Embryonic facial prominence (tissue), 1 donor: ENCODE results near the gene NBAS.

Experiments
- DNase-seq: peaks from one replicate; pipeline ENCODE4 v3.0.0-alpha.2; 2016; ENCODE audit errors: extremely low spot score

Gene NBAS

GRCh38 chr2:15168116-15168515 lies 393.0 kb downstream of the NBAS start:
- no peak for DNase-seq

DNA sequence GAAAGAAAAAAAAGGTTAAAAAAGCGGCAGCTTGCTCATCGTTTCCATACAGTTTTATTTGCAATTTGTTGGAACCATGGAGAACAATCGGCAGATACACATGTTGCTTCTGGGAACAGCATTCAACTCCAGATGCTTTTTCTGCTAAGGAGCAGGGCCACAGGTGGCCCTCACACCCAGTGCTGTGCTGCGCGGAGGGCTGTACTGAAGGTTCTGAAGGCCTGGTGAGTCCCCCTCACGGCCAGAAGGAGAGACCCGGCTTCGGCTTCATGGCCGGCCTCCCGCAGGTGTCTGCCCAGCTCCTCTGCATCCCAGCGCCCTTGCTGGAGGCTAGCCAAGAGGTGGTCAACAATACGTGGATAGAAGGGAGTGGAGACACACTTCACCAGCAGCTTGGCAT lies 394.3 kb downstream of the NBAS start:
- no peak for DNase-seq

GRCh38 chr2:15163326-15163725 lies 397.8 kb downstream of the NBAS start:
- no peak for DNase-seq

GRCh38 chr2:15162620-15163019 lies 398.5 kb downstream of the NBAS start:
- no peak for DNase-seq

DNA sequence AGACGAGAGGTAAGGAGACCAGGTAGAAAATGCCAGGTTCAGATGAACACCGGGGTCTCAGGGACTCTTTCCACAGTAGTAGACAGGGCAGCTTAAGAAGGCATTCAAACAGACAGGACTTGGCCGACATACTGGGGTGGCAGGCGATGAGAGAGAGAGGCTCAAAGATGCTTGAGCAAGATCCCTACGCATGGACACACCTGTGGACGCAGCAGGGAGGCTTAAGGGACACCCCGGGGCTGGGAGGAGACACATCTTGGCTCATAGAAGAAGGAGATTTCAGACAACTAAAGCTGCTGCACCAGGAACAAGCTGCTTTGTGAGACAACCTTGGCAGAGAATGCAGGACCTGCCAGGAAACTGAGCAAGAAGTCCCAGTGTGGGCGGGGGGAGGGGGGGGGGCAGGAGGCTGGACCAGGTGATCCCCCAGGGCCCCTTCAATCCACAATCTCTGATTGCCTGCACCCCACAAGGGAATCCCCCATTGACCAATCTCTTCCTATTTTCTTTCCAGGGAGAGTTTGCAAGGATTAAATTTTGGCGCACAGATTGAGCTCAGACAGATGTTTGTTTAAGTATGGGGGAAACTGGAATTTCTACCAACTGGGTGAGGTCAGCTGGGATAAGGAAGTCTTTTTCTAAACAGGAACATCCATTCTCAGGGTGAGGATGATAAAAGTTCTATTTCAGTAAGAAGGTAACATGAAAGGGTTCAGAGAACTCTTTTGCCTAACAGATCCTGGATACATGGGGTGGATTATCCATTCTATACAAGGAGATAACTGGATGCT lies 400.7 kb downstream of the NBAS start:
- no peak for DNase-seq

GRCh38 chr2:15159751-15160177 lies 401.4 kb downstream of the NBAS start:
- DNase-seq = no peak

DNA sequence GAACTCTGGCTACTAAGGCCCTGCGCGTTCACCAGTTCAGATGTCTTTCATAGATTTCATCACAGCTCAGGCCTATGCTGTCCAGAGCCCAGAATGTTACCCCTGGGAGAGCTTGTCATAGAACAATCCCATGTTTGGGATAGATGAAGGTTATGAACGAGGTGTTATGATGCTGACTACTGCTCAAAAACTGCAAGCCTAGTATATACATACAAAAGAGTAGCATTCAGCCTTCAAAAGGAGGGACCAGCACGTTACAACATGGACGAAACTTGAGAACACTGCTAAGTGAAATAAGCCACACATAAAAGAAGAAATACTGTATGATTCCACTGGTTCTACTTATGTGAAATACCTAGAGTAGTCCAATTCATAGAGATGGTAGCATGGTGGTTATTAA lies 401.9 kb downstream of the NBAS start:
- no peak for DNase-seq

- no peak for DNase-seq
Measured at GRCh38 chr2:15158532-15158931, 402.6 kb downstream of the NBAS start.

GRCh38 chr2:15158100-15158499 lies 403.0 kb downstream of the NBAS start:
- no peak for DNase-seq

- no peak for DNase-seq
Measured at GRCh38 chr2:15155959-15156574, 405.1 kb downstream of the NBAS start.

DNA sequence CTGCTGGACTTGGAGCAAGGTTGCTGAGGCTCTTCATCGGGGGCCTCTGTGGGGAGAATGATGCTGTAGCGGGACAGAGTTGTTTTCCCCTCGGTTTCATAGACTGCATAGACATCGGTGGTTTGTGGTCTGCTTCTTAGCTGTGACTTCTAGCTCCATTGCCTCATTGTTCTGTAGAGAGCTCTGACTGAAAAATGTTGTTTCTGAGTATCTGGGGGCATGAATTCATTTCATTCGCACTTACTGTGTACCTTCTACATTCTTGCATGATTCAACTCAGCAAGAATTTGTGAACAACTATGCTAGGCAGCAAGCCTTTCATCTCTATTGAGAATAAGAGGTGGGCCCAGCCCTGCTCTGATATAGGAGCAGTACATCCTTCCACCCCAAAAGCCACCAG lies 406.8 kb downstream of the NBAS start:
- no peak for DNase-seq

DNA sequence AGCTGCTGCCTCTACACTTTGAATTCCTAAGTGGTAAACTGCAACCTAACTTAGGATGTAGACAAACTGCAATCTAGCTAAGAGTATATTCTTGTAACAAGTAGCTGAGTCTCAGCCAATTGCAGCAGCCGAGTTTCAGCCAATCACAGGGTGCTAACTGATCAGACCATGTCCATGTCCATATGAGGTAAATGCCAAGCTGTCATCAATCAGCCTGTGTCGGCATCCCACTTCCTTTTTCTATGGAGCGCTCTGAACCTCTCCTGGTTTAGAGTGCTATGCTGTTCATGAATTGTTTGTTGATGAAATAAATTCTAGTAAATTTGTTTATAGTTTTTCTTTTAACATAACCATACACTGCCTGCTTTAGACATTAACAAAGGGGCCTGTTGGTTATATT lies 408.8 kb downstream of the NBAS start:
- DNase-seq = no peak

DNA sequence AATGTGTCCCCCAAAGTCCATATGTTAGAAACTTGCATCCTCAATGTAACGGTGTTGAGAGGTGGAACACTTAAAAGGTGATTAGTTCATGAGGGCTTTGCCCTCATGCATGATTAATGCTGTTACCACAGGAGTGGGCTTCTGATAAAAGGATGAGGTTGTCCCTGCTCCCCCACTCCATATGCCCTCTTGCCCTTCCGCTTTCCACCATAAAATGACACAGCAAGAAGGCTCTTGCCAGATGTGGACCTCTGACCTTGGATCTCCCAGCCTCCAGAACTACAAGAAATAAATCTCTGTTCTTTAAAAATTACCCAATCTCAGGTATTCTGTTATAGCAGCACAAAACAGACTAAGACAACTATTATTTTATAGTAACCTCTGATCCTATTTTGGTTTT lies 412.1 kb downstream of the NBAS start:
- no peak for DNase-seq

GRCh38 chr2:15147591-15147990 lies 413.5 kb downstream of the NBAS start:
- DNase-seq = no peak

GRCh38 chr2:15146960-15147359 lies 414.2 kb downstream of the NBAS start:
- DNase-seq = no peak

DNA sequence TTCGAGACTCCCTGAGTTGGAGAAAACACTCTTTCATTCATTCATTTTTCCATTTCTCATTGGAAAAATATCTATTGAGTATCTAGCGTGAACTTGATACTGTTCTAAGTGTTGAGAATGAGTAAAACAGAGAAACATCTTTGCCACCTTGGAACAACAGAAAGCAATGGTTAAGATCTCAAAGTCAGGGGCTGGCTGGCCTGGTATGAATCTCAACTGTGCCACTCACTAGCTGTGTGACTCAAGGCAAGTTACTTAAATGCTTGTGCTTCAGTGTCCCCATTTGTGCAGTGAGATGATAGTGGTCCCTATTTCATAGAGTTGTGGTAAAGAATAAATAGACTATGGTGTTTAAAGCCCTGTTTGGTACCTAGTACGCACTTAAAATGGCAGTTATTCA lies 415.2 kb downstream of the NBAS start:
- no peak for DNase-seq

GRCh38 chr2:15145046-15145817 lies 415.9 kb downstream of the NBAS start:
- DNase-seq = no peak

GRCh38 chr2:15142069-15142689 lies 419.0 kb downstream of the NBAS start:
- no peak for DNase-seq

DNA sequence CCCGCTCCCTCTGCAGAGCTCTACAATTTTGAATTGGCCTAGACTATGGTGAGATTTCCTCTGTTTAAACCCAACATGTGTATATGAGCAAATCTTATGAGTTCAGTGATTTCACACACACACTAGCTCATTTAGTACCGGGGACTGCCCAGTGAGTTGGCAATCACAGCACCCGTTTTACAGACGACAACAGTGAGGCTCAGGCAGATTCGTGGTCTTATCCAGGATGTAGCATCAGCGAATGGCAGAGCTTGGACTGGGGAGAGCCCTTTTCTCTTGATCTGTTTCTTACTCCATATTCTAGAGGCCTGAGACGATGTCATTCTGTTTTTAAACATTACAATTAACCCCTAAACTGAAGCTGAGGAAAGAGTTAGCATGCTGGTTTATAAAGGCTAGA lies 419.9 kb downstream of the NBAS start:
- DNase-seq = no peak

DNA sequence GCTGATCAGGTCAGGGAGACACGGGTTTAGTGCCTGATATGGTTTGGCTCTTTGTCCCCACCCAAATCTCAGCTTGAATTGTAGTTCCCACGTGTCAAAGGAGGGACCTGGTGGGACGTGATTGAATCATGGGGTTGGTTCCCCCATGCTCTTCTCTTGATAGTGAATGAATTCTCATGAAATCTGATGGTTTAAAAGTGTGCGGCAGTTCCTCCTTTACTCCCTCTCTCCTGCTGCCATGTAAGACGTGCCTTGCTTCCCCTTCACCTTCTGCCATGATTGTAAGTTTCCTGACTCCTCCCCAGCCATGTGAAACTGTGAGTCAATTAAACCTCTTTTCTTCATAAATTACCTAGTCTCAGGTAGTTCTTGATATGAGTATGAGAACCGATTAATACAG lies 424.5 kb downstream of the NBAS start:
- no peak for DNase-seq

DNA sequence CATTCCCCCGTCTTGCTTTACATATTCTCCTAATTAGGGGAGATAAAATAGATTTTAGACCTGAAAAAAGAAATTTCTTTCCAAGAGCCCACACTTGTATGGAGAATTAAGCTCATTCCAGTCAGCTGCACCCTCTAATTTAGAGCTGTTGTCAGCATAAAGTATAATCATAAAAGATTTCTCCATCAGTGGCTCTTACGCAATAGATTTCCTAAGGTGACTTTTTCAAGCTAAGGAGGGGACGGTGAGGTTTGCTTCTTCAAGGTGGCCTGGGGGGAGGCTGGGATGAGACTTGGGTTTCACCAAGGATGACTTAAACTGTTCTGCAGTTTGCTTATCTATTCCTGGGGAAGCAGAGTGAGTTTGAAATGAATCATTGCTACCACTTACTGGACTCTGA lies 426.2 kb downstream of the NBAS start:
- DNase-seq = no peak

DNA sequence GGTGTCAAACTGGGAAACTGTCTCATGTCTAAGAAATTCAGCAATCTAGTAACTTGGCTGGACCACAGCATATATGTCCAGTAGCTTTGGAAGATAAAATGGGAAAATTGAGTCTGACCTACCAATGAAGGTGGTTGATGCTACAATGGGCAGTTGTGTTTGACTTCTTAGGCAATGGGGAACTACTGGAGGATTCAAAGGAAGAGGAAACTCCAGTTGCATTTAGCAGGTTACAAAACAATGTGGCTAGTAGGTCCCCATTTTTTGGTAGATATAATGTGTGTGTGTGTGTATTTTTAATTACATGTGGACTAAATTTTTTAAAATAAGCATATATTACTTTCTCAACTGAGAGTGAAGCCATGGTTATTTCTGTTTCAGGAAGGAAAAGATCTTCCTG lies 427.7 kb downstream of the NBAS start:
- DNase-seq = no peak
